HCT116 (cell line): ENCODE measurements around the gene TNS3. TPM values are rescaled to one million over a fixed set of nuclear protein-coding genes. Genes with fewer than 3 reads are reported as not detected.

ENCODE experiments used
- ATAC-seq: fragments of 200-7000 bp; cut with Tn5 transposase; 2 replicates; pipeline ENCODE4 v1.9.1; 2020; ENCODE audit warnings: mild to moderate bottlenecking, moderate library complexity
- BruUV-seq: library from RNA; stranded (reverse); fragments of 400-500 nt; replicated peaks from 2 replicates; lab custom pipeline; 2021; lab: Mats Ljungman, UMichigan
- CTCF ChIA-PET: fragments of 300-600 bp; sonication (Branson Sonifier 250); formaldehyde crosslinking; loops from one replicate; lab custom pipeline; 2021; ENCODE audit warnings: antibody characterized with exemption; lab: Charles Lee
- POLR2A ChIA-PET: fragments of 300-600, 350-600 bp; sonication (Branson Sonifier 250); formaldehyde crosslinking; loops from one replicate; lab custom pipeline; 2021; ENCODE audit warnings: antibody characterized with exemption; lab: Charles Lee
- RAD21 ChIA-PET, 2 experiments: fragments of 300-600 bp; sonication (Branson Sonifier 250); formaldehyde crosslinking; loops; one replicate each; lab custom pipeline; 2023; ENCODE audit warnings: low total read pairs in 2 of 2; ENCODE audit not compliant: uncharacterized antibody in 2 of 2, unreplicated experiment in 2 of 2, low non-redundant PET in 1 of 2; lab: Charles Lee
- DNase-seq: peaks from one replicate; pipeline ENCODE4 v3.0.0-alpha.2; 2010; ENCODE audit warnings: low read depth, low spot score
- H2AFZ ChIP-seq: fragments of 200-600 bp; shearing (Covaris generic), sonication (generic); 2 replicates; pipeline ENCODE4 v1.6.1; 2017; ENCODE audit warnings: low read depth, mixed run types, mixed read lengths, antibody characterized with exemption, low read length; ENCODE audit not compliant: poor library complexity, severe bottlenecking
- H3K27ac ChIP-seq: 2 replicates; pipeline ENCODE4 v1.5.1; 2012; ENCODE audit warnings: low read depth, low read length
- H3K27me3 ChIP-seq: fragments of 200-600 bp; sonication (generic); 2 replicates; pipeline ENCODE4 v1.6.1; 2016; ENCODE audit warnings: mixed run types, low read length, mixed read lengths; ENCODE audit not compliant: insufficient read depth
- H3K36me3 ChIP-seq, 2 experiments: fragments of 200-500 bp in 1 of 2; fragments of 200-600 bp in 1 of 2; sonication (Bioruptor generic) in 1 of 2; sonication (generic) in 1 of 2; 2 replicates each; pipeline versions ENCODE4 v1.5.1 to v1.6.1; 2014 to 2016; ENCODE audit warnings: low read length in 2 of 2, inconsistent platforms in 1 of 2, mixed read lengths in 1 of 2, mixed run types in 1 of 2; ENCODE audit not compliant: insufficient read depth in 2 of 2, control insufficient read depth in 1 of 2
- H3K4me1 ChIP-seq, 2 experiments: fragments of 200-600 bp in 1 of 2; sonication (generic) in 1 of 2; 2 replicates each; pipeline versions ENCODE4 v1.5.1 to v1.6.1; 2012 to 2017; ENCODE audit warnings: low read length in 2 of 2, inconsistent platforms in 1 of 2, mild to moderate bottlenecking in 1 of 2, mixed read lengths in 1 of 2, mixed run types in 1 of 2, moderate library complexity in 1 of 2; ENCODE audit not compliant: insufficient read depth in 2 of 2, control insufficient read depth in 1 of 2
- H3K4me2 ChIP-seq: fragments of 200-600 bp; sonication (generic); 2 replicates; pipeline ENCODE4 v1.6.1; 2017; ENCODE audit warnings: mixed run types, low read length, mixed read lengths
- H3K4me3 ChIP-seq, 2 experiments: fragments of 200-600 bp in 1 of 2; sonication (generic) in 1 of 2; replicated peaks in 1 of 2; 2 replicates each; pipeline ENCODE4 v1.5.1; 2011 to 2016; ENCODE audit warnings: low read length in 2 of 2, control low read depth in 1 of 2, low read depth in 1 of 2, mild to moderate bottlenecking in 1 of 2, mixed read lengths in 1 of 2, mixed run types in 1 of 2
- H3K79me2 ChIP-seq: fragments of 200-600 bp; sonication (generic); 2 replicates; pipeline ENCODE4 v1.6.1; 2017; ENCODE audit warnings: mild to moderate bottlenecking, mixed run types, low read length, moderate library complexity, mixed read lengths; ENCODE audit not compliant: insufficient read depth
- H3K9ac ChIP-seq: fragments of 200-600 bp; sonication (generic); 2 replicates; pipeline ENCODE4 v1.6.1; 2016; ENCODE audit warnings: low read length, mixed read lengths
- H3K9me2 ChIP-seq: fragments of 200-600 bp; sonication (generic), shearing (Covaris generic); 2 replicates; pipeline ENCODE4 v1.6.1; 2017; ENCODE audit warnings: mixed run types, mild to moderate bottlenecking, moderate library complexity; ENCODE audit not compliant: insufficient read depth
- H3K9me3 ChIP-seq, 2 experiments: fragments of 200-500 bp in 1 of 2; fragments of 200-600 bp in 1 of 2; sonication (Bioruptor generic) in 1 of 2; sonication (generic) in 1 of 2; 2 replicates each; pipeline ENCODE4 v1.6.1; 2014 to 2017; ENCODE audit warnings: low read length in 2 of 2, mixed read lengths in 2 of 2, inconsistent platforms in 1 of 2, low read depth in 1 of 2, mild to moderate bottlenecking in 1 of 2, mixed run types in 1 of 2, moderate library complexity in 1 of 2; ENCODE audit not compliant: control insufficient read depth in 1 of 2, insufficient read depth in 1 of 2
- H4K20me1 ChIP-seq: fragments of 200-600 bp; sonication (generic), shearing (Covaris generic); 2 replicates; pipeline ENCODE4 v1.6.1; 2017; ENCODE audit warnings: mixed run types, mild to moderate bottlenecking, moderate library complexity; ENCODE audit not compliant: insufficient read depth
- ATF3 ChIP-seq: IDR thresholded peaks from 2 replicates; pipeline ENCODE4 v1.6.1; 2012
- CEBPB ChIP-seq: IDR thresholded peaks from 2 replicates; pipeline ENCODE4 v1.6.1; 2012; ENCODE audit warnings: low read depth
- CTCF ChIP-seq, 3 experiments: fragments of 200-600 bp in 1 of 3; sonication (generic) in 1 of 3; IDR thresholded peaks in 2 of 3; conservative IDR thresholded peaks in 1 of 3; 2 replicates each; pipeline ENCODE4 v1.5.1; 2012 to 2017; ENCODE audit warnings: low read depth in 2 of 3, low read length in 2 of 3, antibody characterized with exemption in 1 of 3, borderline replicate concordance in 1 of 3, control low read depth in 1 of 3, mild to moderate bottlenecking in 1 of 3, mixed read lengths in 1 of 3, mixed run types in 1 of 3, moderate library complexity in 1 of 3; ENCODE audit not compliant: insufficient read depth in 1 of 3
- EGR1 ChIP-seq: IDR thresholded peaks from 2 replicates; pipeline ENCODE4 v1.6.1; 2012; ENCODE audit warnings: low read depth
- ELF1 ChIP-seq: IDR thresholded peaks from 2 replicates; pipeline ENCODE4 v1.6.1; 2012; ENCODE audit warnings: low read depth, borderline replicate concordance
- EZH2phosphoT487 ChIP-seq: fragments of 200-600 bp; IDR thresholded peaks from 2 replicates; pipeline ENCODE4 v1.6.1; 2018; ENCODE audit warnings: antibody characterized with exemption, borderline replicate concordance
- FOSL1 ChIP-seq: IDR thresholded peaks from 2 replicates; pipeline ENCODE4 v1.6.1; 2012; ENCODE audit warnings: low read depth
- POLR2A ChIP-seq: IDR thresholded peaks from 2 replicates; pipeline ENCODE4 v1.7.0; 2011; ENCODE audit warnings: borderline replicate concordance; ENCODE audit not compliant: insufficient read depth, insufficient read length; ENCODE audit errors: extremely low read depth
- RAD21 ChIP-seq: IDR thresholded peaks from 2 replicates; pipeline ENCODE4 v1.6.1; 2012; ENCODE audit warnings: low read depth, mild to moderate bottlenecking
- SP1 ChIP-seq: IDR thresholded peaks from 2 replicates; pipeline ENCODE4 v1.6.1; 2012; ENCODE audit warnings: low read depth
- TCF7L2 ChIP-seq: IDR thresholded peaks from 2 replicates; pipeline ENCODE4 v1.7.0; 2011; ENCODE audit warnings: borderline replicate concordance, inconsistent platforms; ENCODE audit not compliant: insufficient read depth, insufficient read length; ENCODE audit errors: extremely low read depth
- YY1 ChIP-seq: IDR thresholded peaks from 2 replicates; pipeline ENCODE4 v1.6.1; 2011; ENCODE audit warnings: low read length, low read depth, moderate library complexity, mild to moderate bottlenecking; ENCODE audit not compliant: insufficient replicate concordance; ENCODE audit errors: extremely low read depth
- ZBTB33 ChIP-seq: IDR thresholded peaks from 2 replicates; pipeline ENCODE4 v1.6.1; 2011; ENCODE audit warnings: mild to moderate bottlenecking, low read length, moderate library complexity; ENCODE audit not compliant: insufficient replicate concordance; ENCODE audit errors: extremely low read depth
- ZFX ChIP-seq: fragments of 450-650 bp; IDR thresholded peaks from 2 replicates; pipeline ENCODE4 v1.6.1; 2017
- ZNF274 ChIP-seq: fragments of 200-500 bp; sonication (Bioruptor generic); IDR thresholded peaks from 2 replicates; pipeline ENCODE4 v1.6.1; 2014; ENCODE audit warnings: mild to moderate bottlenecking, low read depth, low read length, inconsistent platforms
- intact Hi-C: fragments of 100-400 bp; cut with micrococcal nuclease; formaldehyde crosslinking; loops from 2 replicates; pipeline ENCODE4 v1.10.0; 2022
- total RNA-seq: library from RNA; stranded (reverse); gene quantifications from one replicate; pipeline ENCODE4 v1.2.1, GENCODE V29; 2021; ENCODE audit not compliant: unreplicated experiment

The TNS3 gene
- total RNA-seq, 1 experiment from 2014 or later = 9.1 TPM

GRCh38 chr7:47568547-47568946, 13.4 kb downstream of the TNS3 start:
- Histone ChIP-seq H3K9me3 (no peaks in the 10 kb centered on the region), H3K4me3 (no peak overlapping the region), H3K4me2 (no peak overlapping the region), H3K9ac (no peak overlapping the region), H3K36me3 (no peaks in the 10 kb centered on the region), H3K27me3 (no peaks in the 10 kb centered on the region), H4K20me1 (no peaks in the 10 kb centered on the region), H3K79me2 (no peaks in the 10 kb centered on the region), H2AFZ (no peak overlapping the region), H3K27ac (no peak overlapping the region), H3K4me1 (peaks cover 13 to 20% of the 10 kb centered on the region in 2 experiments), H3K9me2 (no peaks in the 10 kb centered on the region)
- BruUV-seq = no TSS peak
- no peak for DNase-seq
- no peak for TF ChIP-seq ELF1
- TF ChIP-seq EZH2phosphoT487 = no peak
- no peak for TF ChIP-seq ATF3
- no peak for TF ChIP-seq ZNF274
- intact Hi-C loops = no loop called here
- ChIA-PET CTCF (interaction anchor here (1.0 kb wide), 1 partner anchor 133 kb away, joined by 4 read pairs; no protein-coding TSS in a partner anchor), RAD21 (no interaction called here), POLR2A (no interaction called here)
- no peak for ATAC-seq

- DNase-seq = no peak
- ChIA-PET POLR2A (no interaction called here), RAD21 (no interaction called here), CTCF (interaction anchor here (1.0 kb wide), 1 partner anchor 132 kb away, joined by 4 read pairs; no protein-coding TSS in a partner anchor)
- Histone ChIP-seq H3K4me1 (peaks cover 11 to 16% of the 10 kb centered on the region in 2 experiments), H3K4me3 (no peak overlapping the region), H3K9me2 (no peaks in the 10 kb centered on the region), H4K20me1 (no peaks in the 10 kb centered on the region), H3K36me3 (no peaks in the 10 kb centered on the region), H3K27me3 (no peaks in the 10 kb centered on the region), H3K9ac (no peak overlapping the region), H3K9me3 (no peaks in the 10 kb centered on the region), H3K27ac (no peak overlapping the region), H3K4me2 (no peak overlapping the region), H2AFZ (no peak overlapping the region), H3K79me2 (no peaks in the 10 kb centered on the region)
- TF ChIP-seq CTCF (IDR thresholded peaks at IDR 0.05 in 2 of 3, conservative IDR thresholded peaks at IDR 0.05 in 1 of 3; ENCODE audit: borderline replicate concordance in 1 of 3, insufficient read depth in 1 of 3, low read depth in 2 of 3, low read length in 2 of 3) (no peak), SP1 (no peak), CEBPB (no peak), FOSL1 (no peak), POLR2A (no peak), YY1 (no peak), ZFX (no peak), ZBTB33 (no peak), TCF7L2 (no peak), ZNF274 (no peak), EGR1 (no peak), RAD21 (no peak)
- BruUV-seq = no TSS peak
- no peak for ATAC-seq
- intact Hi-C loops = no loop called here
Observed at GRCh38 chr7:47568056-47568455, 13.9 kb downstream of the TNS3 start.
